Measurements from ENCODE around the gene PDXK.

GRCh38 chr21:43758811-43759210, 39.9 kb downstream of the PDXK start:
- TF ChIP-seq CTCF (conservative IDR thresholded peaks at IDR 0.05) (no peak), EZH2 (IDR thresholded peaks at IDR 0.05; ENCODE audit: low read depth) (no peak)

Measured in PC-9 (cell line).